CD4-positive, alpha-beta T cell treated with Interleukin-4 for 4 hours (primary cell): ENCODE data around the gene TMEM217.
"Not testable (repeated sequence)": the region's sequence is repeated elsewhere in the genome, so short reads cannot be mapped to it uniquely, and the experiment has no call there.

Source experiments
- DNase-seq: peaks from one replicate; pipeline ENCODE4 v3.0.0-alpha.2; 2020

The TMEM217 gene

DNA sequence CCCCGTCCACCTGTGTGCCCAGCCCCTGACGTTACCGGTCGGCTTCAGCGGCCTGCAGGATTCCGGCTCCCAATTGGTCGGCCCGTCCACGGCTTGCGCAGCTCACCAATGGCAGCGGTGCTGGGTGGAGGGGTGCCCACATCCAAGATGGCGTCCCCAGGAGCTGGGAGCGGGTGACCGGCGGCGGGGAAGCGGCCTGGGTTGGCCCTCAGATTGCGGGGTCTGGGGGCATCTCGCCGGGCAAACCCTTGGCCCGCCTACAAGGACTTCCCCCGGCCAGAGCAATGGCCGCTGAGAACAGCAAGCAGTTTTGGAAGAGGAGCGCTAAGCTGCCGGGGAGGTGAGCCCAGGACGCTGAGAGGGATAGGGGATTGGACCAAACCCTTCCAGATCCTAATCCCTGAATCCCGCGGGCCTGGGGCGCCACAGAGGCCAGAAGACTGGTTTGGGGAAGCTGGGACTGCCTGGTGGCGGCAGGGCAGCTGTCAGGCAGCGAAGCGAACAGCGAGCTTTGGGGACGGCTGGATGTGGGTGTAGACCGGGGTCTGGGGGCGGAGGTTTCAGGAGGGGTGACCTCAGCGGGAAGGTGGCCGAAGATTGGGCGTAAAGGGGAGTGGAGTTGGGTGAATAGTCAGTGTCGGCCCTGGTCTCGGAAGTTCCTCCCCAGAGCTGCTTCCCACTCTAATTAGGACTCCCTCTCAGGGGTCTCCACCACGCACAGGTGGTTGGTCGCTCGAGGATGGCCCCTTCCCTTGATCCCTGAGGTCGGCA, at the start of gene TMEM217, which contains the start of gene TBC1D22B:
Gene TMEM217, minus strand, starts transcription at position 511 of the 771 bp plus-strand sequence. CDS start 39,114 bp downstream, outside the sequence.
Gene TBC1D22B, plus strand, starts transcription at position 139 of the 771 bp plus-strand sequence. Its CDS starts 146 bp downstream, at position 285.
- DNase-seq = peak; percentile 93

DNA sequence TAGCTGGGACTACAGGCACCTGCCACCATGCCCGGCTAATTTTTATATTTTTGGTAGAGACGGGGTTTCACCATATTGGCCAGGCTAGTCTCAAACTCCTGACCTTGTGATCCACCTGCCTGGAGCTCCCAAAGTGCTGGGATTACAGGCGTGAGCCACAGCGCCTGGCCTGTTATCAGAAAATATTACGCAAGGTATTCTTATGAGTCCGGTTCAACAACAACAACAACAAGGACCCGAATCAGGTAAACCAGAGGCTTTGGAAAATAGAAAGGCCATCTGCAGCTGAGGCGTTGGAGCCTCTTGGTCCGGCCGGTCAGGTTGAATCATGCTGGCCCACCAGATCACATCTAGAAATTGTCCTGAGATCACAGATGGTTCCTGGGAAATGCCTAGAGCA, 49.5 kb upstream of the TMEM217 start:
- DNase-seq = not testable (repeated sequence)

DNA sequence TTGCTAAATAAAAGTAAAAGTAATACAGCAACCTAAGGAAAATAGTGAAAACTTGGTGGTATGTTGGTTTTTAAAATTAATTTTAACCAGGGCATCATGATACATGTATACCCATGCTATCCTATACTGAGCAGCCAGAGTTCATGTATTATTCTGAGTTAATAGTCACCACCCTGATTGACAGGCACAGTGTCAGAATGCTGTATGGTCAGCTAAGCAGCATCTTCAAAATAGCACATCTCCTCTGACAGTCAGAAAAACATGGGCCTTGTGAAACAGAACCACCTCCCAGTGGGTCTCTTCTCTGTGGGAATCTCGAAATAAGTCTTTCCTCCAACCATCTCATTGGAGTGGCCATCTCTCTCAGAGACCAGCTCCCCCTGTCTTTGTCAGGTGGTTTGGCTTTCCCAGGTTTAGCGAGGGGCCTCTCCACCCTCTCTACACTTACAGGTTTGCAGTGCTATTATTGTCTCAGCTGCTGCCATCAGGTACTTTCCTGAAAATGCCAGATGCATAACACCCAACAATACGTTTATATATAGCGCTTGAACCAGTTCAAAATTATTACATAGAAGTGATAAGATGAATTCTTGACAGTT, 48.8 kb upstream of the TMEM217 start:
- DNase-seq = no peak

DNA sequence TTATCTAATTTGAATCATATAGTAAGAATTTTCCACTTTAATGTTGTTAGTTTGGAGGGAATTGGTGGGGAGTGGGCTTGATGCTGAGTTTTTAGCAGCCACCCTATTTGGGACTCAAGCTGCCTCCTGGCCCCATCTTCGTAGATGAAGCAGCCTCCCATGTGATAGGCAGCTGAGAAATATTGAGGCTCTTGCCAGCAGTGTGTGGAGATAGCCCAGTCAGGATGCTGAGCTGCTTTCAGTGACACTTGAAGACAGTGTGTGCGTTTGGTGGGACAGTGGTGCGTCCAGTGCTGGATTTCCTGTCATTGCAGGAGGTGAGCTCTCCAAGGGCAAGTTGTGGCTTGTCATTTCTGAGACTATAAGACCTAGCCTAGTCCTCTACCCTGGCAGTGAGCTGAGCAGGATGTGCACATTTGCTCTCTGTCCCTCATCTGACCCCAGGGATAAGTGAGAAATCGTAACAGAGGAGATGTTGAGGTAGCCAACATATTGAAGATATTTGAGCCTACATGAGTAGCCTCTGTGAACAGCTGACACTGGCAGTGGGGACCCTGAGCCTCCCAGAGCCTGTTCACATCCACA, 48.0 kb upstream of the TMEM217 start:
- DNase-seq = no peak

DNA sequence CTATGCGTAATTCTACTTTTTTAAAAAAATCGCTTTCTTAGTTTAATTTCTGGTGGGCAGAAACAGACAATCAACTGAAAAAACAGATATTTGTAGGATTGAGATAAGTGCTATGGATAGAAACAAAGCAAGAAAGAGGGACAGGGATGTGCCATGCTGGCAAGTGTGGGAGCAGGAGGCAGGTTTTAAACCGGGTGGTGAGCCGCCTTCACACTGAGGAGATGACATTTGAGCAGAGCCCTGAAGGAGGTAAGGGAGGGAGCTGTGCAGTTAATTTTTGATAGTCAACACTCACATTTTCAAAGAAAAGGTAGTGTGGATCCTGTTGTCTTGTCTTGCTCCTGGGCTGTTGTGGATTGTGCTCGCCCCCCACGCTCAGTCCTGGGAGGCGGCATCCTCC, 46.8 kb upstream of the TMEM217 start:
- no peak for DNase-seq

DNA sequence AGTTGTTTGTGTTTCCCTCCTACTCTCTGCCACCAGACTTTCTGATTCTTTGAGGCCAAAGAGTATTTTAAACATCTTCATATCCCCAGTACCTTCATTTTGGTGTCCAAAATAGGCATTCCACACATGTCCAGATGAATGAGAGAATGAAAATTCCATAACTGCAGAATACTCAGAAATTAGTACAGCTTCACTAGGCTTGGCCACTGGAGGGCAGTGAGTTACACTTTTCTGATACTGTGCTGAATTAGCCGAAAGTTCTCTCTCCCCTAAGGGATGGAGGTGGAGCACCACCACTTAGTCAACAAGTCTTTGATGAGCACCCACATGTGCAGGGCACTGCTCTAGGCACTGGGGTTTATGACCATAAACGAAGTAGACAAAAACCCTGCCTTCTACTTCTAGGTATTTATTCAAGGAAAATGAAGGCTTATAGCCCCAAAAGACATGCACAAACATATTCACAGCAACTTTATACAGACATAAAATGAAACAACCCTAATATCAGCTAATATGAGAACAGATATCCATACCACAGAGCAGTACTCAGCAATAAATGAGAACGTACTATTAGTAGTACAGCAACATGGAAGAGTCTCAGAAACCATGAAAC, 46.1 kb upstream of the TMEM217 start:
- DNase-seq = peak; percentile 3

DNA sequence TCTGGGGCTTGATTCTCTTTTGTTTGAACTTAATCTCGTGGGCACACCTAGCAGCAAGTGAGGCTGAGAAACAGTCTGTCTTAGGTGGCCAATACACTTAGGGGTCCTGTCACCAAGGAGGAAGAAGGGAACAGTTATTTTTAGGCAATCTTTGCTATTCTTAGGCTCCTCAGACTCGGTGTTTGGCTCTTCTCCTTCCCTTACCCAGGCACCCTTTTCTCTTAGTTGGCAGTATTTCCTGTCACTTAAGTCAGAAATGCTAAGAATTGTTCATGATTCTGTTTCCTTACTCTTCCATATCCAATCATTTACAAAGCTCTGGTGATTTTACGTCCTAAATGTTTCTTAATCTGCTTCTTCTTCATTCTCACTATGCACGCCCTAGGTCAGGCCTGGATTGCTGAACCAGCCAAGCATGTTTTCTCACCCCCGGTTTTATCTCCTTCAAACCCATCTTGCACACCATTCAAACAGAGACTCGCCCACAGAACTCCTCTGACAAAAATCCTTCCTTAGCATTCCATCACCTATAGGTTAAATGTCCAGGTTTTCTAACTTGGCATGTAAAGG, 45.2 kb upstream of the TMEM217 start:
- no peak for DNase-seq

DNA sequence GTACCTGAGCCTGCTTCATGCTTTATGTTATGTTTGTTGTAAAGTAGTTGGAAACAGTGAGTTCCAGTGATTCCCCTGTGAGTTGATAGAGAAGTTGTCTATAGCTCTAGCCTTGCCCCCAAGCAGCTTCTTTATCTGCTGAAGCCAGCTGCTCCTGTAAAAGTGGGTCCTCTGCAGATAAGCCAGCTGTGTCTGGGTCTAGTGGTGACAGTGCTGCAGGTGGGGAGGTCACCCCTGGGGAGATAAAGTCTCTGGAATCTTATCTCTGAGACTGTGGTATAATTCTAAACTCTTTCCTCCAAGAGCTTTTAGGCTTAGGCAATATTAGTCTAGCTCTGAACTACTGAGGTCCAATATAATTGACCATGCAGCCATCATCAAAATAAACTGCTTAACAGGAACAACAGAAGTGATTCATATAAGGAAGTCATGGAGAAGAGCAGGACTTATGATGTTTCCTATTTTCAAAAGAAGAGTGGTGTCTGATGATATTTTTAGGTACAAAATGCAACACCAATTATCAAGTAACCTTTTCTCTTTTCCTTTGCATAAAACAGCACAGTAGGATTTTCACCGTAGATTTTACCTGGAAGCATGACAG, 44.2 kb upstream of the TMEM217 start:
- no peak for DNase-seq

DNA sequence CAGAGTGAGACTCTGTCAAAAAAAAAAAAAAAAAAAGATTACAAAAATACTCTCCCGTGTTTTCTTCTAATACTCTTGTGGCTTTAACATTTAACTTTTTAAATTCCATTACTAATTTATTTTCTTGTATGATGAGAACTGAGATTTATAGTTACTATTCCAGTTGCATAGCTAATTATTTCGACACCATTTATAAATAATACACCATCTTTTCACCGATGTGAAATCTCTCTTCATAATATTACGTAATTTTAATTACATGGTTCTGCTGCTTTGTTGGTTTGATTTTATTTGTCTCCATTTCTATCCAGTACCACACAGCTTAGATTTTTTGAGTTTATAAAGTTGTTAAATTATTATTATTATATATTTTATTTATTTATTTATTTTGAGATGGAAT, 42.0 kb upstream of the TMEM217 start:
- DNase-seq = no peak

DNA sequence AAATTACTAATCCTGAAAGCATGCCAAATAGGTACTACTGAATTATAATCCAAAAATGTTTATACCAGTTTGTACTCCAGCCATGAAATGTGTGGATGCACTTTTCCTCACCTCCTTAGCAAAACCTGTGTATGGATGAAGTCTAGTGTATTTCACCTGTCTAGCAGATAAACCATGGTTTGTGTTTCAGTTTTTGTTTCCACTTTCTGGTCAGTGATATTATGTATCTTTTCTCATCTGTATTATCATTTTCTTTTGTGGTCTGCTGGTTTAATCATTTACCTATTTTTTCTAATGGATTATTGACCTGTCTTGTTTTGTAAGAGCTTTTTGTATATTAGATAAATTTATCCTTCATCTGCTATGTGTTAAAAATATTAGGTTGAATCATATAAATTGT, 41.0 kb upstream of the TMEM217 start:
- no peak for DNase-seq

DNA sequence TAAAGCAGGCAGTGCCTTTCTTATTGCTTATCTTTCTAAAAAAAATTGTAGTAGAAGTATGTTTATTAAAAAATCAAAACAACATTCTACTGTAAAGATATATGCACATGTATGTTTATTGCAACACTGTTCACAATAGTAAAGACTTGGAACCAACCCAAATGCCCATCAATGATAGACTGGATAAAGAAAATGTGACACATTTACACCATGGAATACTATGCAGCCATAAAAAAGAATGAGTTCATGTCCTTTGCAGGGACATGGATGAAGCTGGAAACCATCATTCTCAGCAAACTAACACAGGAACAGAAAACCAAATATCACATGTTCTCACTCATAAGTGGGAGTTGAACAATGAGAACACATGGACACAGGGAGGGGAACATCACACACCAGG, 39.7 kb upstream of the TMEM217 start:
- not testable (repeated sequence) for DNase-seq

DNA sequence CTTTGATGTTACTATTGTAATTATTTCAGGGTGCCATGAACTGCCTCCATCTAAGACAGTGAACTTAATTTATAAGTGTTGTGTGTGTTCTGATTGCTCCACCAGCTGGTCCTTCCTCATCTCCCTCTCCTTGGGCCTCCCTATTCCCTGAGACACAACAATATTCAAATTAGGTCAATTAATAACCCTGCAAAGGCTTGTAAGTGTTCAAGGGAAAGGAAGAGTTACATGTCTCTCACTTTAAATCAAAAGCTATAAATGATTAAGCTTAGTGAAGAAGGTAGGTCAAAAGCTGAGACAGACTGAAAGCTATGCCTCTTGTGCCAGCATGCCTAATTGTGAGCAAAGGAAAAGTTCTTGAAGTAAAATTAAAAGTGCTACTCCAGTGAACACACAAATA, 35.5 kb upstream of the TMEM217 start:
- DNase-seq = no peak

DNA sequence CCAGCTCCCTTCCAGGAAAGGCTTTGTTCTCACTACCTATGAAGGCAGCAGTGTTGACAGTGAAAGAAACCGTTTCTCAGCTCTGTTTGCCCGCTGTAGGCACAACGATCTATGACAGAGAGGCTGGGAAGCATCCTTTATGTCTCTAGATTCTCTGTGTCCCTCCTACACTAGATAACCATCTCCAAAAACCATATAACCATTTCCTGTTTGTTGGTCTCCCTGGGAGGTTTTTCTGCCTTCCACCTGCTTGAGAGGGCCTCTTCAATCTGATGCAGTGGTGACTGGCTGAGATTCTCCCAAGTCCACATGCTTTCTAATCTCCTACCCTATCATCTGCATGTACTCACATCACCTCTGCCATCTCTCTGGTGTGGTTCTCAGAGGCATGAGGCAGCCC, 32.0 kb upstream of the TMEM217 start:
- peak; percentile 48 for DNase-seq

DNA sequence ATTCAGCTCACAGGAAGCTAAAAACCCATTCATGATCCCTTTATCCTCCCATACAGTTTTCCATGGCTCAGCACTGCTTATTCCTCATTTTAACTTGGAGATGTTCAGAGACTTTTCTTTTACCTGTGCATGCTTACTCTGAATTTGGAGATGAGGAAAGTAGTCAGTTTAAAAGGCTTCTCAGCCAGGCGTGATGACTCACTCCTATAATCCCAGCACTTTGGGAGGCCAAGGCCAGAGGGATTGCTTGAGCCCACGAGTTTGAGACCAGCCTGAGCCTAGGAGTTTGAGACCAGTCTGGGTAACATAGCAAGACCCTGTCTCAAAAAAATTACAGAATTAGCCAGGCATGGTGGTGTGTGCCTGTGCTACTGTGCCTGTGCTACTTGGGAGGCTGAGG, 30.3 kb upstream of the TMEM217 start:
- no peak for DNase-seq

DNA sequence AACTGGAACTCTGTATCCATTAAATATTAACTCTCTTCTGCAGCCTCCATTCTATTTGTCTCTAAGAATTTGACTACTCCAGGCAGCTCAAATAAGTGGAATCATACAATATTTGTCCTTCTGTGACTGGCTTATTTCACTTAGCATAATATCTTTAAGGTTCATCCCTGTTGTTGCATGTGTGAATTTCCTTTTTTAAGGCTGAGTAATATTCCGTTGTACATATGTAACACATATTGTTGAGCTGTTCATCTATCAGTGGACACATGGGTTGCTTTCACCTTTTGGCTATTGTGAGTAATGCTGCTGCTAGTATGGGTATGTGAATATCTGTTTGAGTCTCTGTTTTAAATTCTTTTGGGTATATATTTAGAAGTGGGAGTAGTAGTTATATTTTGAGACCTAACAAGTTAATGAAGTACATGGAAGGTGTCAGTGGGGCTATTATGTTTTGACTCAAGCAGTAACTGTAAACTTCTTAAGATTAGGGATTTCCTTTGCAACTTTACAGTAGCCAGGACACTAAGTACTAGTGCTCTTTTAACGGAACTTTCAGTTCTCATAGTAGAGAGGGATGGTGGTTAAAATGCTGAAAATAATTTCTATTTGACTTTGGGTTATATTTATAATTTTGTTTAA, 29.7 kb upstream of the TMEM217 start:
- no peak for DNase-seq

DNA sequence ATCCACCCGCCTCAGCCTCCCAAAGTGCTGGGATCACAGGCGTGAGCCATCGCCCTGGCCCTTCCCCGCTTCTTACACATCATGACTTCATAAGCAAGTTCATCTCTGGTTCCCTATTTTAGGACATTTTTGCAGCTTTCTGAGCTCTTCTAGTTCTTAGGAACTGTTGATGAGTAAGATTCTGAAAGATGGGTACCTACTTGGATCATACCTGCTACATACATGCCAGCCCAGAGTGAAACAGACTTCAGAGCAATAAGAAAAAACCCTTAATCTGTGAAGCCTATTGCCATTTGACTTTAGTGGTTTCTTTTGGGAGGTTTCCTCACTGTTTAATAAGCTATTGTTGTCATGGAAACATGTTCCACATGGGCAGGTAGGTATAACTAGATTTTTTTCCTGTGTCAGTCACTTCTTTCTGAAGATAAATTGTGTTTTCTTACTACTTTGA, 27.9 kb upstream of the TMEM217 start:
- peak; percentile 12 for DNase-seq

DNA sequence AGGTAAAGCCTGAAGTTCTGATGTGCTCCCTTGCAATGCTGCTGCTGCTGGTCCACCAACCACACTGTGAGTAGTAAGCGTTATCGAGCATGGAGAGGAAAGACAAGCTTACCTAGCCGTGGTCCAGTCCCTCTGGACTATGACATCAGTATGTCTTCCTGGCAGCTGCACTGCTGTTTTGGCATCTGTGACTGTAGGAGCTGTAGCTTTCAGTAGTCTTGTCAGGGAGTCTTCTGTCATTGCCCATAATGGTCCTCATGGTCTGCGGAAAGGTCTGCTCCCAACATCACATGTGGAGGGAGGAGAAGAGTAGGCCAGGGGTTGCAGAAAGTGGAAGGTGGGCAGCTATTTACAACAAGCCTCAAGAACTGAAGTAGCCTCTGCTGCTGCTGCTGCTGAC, 26.8 kb upstream of the TMEM217 start:
- no peak for DNase-seq

DNA sequence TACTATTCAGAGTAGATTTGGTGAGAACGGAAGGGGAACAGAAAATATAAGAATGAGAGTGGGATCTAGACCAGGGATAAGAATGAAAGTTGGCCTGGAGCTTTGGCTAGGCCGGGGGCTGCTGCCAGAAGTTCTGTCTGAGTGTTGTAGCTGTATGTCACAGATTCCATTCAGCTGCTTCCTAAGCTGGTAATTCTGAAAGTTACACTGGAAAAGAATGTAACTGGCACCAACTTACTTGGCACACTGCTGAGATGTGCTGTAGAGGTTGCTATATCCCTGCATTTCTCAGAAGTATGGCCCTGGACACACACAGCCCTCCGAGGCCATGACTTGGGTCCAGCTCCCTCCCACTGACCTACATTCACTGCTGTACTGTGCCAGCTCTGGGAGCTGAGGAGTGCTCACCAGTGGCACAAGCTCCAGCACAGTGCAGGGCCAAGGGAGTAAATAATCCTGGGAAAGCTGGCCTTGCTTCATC, 25.8 kb upstream of the TMEM217 start:
- no peak for DNase-seq

DNA sequence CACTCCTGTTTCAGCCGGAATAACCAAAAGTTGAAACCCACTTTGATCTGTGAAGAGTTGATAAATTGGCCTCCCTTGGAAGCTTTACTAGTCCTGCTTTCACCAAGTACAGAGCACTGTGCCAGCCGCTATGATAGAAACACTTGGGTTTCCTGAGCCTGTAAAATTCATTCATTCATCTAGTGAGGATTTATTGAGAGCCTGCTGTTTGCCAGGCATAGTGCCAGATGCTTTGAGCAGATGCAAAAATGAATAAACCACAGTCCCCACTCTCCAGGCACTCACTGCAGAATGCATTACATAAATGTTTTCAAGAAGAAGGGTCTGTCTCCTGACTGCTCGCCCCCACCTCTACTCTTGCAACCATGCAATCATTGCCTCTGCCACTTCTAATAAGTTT, 25.3 kb upstream of the TMEM217 start:
- DNase-seq = no peak

DNA sequence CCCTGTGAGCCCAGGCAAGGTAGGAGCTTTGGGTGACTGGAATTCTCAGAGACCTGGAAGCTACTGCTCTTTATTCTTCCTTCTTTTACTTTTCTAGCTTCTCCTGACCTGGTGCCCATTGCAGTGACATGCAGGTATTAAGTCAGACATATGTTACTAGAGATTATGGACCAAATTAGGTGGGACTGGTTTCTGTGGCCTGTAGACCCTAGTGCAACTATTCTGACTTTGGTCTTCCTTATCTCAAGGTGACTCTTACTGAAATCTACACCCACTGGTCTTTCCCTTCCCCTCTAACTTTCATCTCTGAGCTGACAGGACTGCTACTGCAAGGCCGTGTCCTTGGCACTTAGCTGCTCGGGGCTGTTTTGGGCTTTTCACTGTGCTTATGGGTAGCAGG, 24.4 kb upstream of the TMEM217 start:
- DNase-seq = no peak

DNA sequence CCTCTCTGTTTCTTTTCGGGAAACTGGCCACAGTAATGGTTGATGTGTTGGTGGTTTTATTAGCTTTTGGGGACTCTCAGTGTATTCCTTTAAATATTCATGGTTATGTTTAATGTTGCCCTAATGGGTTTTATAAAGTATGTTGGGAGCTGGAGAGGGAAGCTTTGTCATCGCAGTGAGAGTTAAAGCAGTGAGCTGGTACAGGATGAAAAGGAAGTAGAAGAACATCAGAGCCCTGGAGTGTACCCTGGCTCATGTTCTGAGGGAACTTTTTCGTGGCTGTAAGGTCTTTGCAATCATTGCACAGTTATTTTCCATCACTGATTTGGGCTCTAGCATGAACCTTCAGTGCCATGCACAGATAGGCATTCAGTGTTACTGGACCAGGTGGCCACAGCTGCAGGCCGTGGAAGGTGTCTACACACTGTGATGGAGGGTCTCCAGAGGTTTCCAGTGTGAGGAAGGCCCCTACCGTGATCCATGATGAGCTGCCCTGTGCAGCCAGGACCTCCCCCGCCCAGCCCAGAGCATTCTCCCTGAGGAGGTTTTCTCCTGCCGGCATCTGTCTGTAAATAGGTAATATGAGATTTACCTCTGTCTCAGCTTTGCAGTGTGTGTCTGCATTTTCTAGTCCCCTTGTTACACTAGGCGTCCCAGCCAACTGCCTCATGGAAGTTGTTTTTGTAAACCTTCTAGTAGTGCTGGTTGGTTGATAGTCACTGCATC, 22.4 kb upstream of the TMEM217 start:
- no peak for DNase-seq
